ENCODE data around the gene RFTN1. TPM values are rescaled to one million over a fixed set of nuclear protein-coding genes. Genes with fewer than 3 reads are reported as not detected.

The RFTN1 gene
- polyA plus RNA-seq, 3 donors from 2014 or later, result 96.5 to 194 (median 109) TPM

DNA sequence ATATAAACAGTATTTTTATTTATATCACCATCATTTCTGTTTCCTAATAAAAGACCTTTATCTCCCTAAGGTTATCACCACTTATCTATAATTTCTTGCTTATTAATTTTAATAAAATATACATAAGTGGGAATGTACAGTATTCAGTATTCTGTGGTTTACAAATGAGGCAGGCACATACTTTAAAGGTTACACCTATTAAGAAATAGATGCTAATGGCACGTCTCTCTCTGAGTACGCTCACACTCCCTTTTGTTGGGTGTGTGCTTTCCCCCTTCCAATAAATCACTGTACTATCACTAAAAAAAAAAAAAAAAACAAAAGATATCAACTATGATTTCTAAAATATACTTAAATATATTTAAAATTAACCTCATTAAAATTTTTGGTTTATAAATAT lies 239.6 kb downstream of the RFTN1 start:
- H3K27ac Mint-ChIP-seq, result no peak overlapping the region
- no peaks in the 10 kb centered on the region for H3K9me3 Mint-ChIP-seq
- H3K4me1 Mint-ChIP-seq, result no peaks in the 10 kb centered on the region
- no peaks in the 10 kb centered on the region for H3K27me3 Mint-ChIP-seq (ENCODE audit: low read depth in 3 of 3)
- peaks cover 14 to 35% (median 21%) of the 10 kb centered on the region in 3 donors for H3K36me3 Mint-ChIP-seq
- no peak for DNase-seq
- H3K4me3 Mint-ChIP-seq, result no peak overlapping the region

DNA sequence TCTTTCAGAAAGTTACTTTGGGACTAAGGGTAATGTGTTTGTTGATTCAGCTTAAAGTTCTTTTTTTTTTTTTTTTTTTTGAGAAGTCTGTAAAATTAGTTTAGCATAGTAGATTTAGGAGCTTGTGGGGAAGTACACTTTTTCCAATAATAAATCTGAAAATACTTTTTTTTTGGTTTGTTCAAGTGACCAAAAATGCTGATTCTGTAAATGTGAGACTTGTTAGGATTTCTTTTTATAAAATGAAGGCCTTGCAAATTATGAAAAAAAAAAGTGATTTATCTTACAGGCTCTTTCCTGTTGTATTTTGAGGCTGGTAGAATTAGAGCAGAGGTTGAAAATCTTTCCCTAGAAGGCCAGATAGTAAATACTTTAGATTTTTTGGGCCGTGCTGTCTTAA lies 240.9 kb downstream of the RFTN1 start:
- no peaks in the 10 kb centered on the region for H3K9me3 Mint-ChIP-seq
- H3K4me3 Mint-ChIP-seq, result no peak overlapping the region
- DNase-seq, result no peak
- peaks cover 0 to 2% (median 0%) of the 10 kb centered on the region in 3 donors for H3K27me3 Mint-ChIP-seq (ENCODE audit: low read depth in 3 of 3)
- H3K4me1 Mint-ChIP-seq, result no peaks in the 10 kb centered on the region
- H3K27ac Mint-ChIP-seq, result no peak overlapping the region
- H3K36me3 Mint-ChIP-seq, result peaks cover 11 to 30% (median 18%) of the 10 kb centered on the region in 3 donors

DNA sequence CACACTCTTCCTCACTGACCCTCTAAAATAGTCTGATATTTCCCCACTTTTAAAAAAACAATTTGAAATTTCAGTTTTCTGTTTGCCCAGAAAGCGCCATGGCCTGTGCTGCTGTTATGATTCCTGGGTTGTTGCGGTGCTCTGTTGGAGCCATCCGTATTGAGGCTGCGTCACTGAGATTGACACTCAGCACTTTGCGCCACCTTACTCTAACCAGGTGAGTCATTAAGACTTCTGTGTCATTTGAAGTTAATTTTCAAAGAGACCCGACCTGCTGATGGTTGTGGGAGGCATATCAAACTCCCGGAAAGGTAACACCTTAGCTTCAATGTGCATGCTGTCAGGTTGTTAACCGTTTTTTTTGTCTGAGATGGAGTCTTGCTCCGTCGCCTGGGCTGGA lies 242.6 kb downstream of the RFTN1 start:
- Mint-ChIP-seq H3K27me3 (ENCODE audit: low read depth in 3 of 3) (peaks cover 0 to 2% (median 0%) of the 10 kb centered on the region in 3 donors), H3K36me3 (peaks cover 8 to 26% (median 14%) of the 10 kb centered on the region in 3 donors), H3K4me1 (peaks cover 0 to 4% of the 10 kb centered on the region in 2 donors), H3K9me3 (no peaks in the 10 kb centered on the region), H3K4me3 (no peak overlapping the region), H3K27ac (peak overlapping the region in 1 of 6 donors; percentile 32)
- DNase-seq, result no peak

DNA sequence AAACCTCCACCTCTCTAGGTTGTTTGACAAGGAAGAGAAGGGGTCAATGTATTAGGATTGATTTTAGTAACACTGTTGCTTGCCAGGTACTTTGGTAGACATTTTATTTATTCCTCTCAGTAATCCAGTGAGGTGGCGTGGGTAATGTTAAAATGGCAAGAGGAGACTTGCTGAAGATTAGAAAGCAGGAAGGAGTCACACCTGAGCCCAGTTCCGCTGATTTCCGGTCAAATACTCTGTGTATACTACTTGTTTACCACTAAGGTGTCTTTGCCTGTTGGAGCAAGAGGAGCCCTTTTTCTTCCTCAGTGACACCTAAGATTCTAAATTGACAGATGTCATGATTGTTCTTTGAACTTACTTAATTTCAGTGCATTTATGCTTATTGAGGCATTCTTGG lies 246.8 kb downstream of the RFTN1 start:
- Mint-ChIP-seq H3K27ac (peak overlapping the region in 5 of 6 donors; percentile 7 to 97 (median 70)), H3K4me3 (peak overlapping the region in 1 of 5 donors; percentile 41), H3K9me3 (no peaks in the 10 kb centered on the region), H3K27me3 (ENCODE audit: low read depth in 3 of 3) (peaks cover 11 to 13% (median 12%) of the 10 kb centered on the region in 3 donors), H3K4me1 (peaks cover 0 to 23% of the 10 kb centered on the region in 2 donors), H3K36me3 (peaks cover 2 to 15% (median 3%) of the 10 kb centered on the region in 3 donors)
- no peak for DNase-seq

Other genes starting within 250 kb of the RFTN1 start
- gene DPH3, start 248.8 kb downstream of the RFTN1 start, polyA plus RNA-seq, result 10 to 100 TPM; 22.3 to 31.8 (median 25.5) TPM
- gene OXNAD1, start 248.5 kb downstream of the RFTN1 start, polyA plus RNA-seq, result 10 to 100 TPM; 22.0 to 27.3 (median 23.8) TPM
- not detected for gene DAZL, start 91.7 kb upstream of the RFTN1 start, polyA plus RNA-seq

All from immature natural killer cell (primary cell).